Upper lobe of left lung (tissue), 4 donors: Measurements from ENCODE around the gene GSX2.

Experiments used
- POLR2A ChIP-seq, 4 donors: fragments of 450-650 bp; IDR thresholded peaks; one replicate each; pipeline ENCODE4 v1.5.1; 2016 to 2017; ENCODE audit warnings: antibody characterized with exemption in 4 of 4, mild to moderate bottlenecking in 2 of 4
- POLR2AphosphoS5 ChIP-seq, 2 donors: sonication (generic); formaldehyde crosslinking; IDR thresholded peaks; one replicate each; pipeline ENCODE4 v1.5.1; 2017; ENCODE audit warnings: antibody characterized with exemption in 2 of 2

GRCh38 chr4:54098375-54098774 lies 1.6 kb upstream of the GSX2 start:
- no peak for TF ChIP-seq POLR2A (IDR thresholded peaks at IDR 0.05)
- TF ChIP-seq POLR2AphosphoS5 (IDR thresholded peaks at IDR 0.05) = no peak
